Measurements from ENCODE around the gene SLF2.

Gene SLF2, protein sequence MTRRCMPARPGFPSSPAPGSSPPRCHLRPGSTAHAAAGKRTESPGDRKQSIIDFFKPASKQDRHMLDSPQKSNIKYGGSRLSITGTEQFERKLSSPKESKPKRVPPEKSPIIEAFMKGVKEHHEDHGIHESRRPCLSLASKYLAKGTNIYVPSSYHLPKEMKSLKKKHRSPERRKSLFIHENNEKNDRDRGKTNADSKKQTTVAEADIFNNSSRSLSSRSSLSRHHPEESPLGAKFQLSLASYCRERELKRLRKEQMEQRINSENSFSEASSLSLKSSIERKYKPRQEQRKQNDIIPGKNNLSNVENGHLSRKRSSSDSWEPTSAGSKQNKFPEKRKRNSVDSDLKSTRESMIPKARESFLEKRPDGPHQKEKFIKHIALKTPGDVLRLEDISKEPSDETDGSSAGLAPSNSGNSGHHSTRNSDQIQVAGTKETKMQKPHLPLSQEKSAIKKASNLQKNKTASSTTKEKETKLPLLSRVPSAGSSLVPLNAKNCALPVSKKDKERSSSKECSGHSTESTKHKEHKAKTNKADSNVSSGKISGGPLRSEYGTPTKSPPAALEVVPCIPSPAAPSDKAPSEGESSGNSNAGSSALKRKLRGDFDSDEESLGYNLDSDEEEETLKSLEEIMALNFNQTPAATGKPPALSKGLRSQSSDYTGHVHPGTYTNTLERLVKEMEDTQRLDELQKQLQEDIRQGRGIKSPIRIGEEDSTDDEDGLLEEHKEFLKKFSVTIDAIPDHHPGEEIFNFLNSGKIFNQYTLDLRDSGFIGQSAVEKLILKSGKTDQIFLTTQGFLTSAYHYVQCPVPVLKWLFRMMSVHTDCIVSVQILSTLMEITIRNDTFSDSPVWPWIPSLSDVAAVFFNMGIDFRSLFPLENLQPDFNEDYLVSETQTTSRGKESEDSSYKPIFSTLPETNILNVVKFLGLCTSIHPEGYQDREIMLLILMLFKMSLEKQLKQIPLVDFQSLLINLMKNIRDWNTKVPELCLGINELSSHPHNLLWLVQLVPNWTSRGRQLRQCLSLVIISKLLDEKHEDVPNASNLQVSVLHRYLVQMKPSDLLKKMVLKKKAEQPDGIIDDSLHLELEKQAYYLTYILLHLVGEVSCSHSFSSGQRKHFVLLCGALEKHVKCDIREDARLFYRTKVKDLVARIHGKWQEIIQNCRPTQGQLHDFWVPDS
- total RNA-seq, result 61.5 reads per million, percentile 73 among the genes with 10 or more reads in this experiment

DNA sequence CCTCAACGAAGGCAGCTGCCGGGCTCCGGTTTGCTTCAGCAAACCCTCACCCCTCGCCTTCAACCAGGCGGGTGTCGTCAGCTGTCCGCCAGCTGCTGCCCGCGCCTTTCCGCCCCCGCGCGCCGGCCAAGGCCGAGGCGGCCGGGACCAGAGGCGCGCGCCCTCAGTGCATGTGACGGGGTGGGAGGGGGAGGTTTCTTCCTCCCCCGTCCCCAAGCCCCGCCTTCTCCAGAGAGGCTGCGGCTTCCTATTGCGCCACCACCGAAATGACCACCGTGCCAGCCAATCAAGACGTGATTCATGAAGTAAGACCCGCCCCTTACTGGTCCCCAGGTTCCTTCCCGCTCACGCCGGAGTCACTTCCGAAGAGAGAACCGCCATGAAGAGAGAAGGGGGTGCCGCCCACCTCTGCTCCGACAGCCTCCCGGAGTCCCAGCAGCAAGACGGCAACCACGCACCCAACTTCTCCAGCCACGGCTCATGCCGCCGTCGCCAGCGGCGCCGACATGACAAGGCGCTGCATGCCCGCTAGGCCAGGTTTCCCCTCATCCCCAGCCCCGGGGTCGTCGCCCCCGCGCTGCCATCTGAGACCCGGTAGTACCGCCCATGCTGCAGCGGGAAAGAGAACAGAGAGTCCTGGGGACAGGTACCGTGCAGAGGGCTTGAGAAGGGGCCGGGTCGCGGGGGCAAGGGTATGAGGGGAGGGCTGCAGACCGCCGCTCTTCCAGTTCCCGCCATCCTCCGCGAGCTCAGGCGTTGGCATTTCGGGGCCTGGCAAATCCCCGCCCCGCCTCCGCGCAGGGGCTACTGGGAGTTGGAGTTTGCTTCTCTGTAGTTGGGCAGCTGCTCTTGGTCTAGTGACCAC, at the start of gene SLF2:
SLF2 (plus strand) TSS at position 359 of the 865 bp plus-strand sequence; CDS start at position 507, 148 bp downstream.
- peak; percentile 85 for DNase-seq

DNA sequence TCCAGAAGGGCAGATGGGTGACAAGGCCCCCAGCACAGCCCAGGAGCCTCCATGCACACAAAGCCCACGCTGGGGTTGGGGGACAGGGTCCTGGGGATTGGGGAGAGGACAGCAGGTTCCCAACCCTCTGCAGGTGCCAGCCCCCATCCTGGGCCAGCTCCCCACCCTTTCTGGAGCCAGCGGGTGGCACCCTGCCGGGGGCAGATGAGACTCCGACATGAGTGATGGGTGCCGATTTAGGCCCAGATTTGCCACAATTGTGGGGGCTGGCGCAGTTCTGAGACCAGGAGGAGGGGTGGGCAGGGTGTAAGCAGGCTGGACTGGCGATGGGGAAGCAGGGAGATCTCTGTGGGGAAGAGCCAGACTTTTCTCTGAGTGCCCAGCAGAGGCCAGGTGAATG, 49.3 kb upstream of the SLF2 start:
- DNase-seq, result no peak

DNA sequence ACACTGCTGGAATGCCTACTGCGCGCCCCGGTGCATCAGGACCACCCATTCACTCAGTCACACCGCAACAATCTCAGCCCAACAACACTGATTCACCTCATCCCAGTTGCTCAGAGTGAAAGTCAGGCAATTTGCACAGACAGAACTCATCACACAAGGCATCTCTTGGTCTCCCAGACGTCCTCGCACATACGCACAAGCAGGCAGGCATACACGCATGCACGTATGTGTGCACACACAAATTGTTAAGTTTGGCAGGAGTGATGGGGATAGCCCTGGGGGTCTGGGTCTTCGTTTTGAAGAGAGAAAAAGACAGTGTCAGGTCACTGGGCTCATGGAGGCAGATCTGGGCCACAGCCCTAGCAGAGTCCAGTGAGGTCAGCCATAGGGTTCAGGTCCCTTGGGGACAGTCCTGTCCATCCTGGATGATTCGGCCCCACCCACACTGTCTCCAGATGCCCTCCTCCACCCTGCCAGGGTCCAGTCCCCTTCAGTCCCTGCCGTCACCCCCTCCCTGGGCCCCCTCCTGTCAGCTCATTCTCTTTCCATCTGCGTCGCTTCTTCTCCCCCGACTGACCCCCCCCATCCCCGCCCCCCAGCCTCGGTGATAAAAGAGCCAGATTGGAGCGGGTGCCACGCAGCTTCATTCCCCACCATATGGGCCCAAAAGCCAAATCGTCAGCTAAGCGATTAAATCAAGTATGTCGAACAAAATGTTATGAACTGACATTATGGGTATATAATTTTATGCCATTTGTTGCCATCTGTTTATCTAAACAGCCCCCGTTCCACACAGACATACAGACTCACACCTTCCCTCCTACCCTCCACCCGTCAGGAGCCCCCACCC, 48.5 kb upstream of the SLF2 start:
- DNase-seq, result no peak

DNA sequence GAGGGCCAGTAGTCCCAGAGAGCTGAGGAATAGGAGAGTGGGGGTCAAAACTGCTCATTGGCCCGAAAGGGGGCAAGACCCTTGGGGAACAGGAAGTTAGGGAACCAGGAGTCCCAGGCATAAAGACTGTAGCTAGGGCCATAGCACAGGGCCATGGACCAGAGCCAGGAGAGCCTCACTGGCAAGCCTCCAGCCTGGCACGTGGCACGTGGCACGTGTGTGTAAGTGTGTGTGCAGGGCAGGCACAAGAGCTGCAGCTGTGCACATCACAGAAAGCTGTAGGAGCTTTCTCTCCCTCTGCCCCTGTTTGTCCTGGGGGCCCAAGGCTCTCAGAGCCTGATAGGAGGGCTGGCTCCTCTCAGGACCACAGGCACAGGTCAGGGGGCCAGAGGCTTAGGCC, 47.8 kb upstream of the SLF2 start:
- no peak for DNase-seq

DNA sequence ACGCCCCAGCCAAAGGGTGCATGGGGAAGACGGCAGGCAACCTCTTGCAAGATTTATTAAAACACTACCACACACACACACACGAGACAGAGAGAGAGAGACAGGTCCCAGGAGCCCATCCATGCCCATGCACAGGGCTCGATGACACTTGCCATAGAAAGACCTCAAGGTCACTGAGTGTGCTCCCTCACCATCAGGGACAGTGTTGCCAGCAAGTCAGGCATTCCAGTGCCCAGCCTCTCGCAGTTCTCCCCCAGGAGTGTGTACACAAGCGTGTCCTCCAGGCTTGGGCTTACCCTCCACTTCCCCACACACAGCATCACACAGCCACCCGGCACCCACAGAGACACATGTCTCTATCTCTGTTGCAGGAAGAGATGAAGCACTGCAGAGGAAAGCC, 46.8 kb upstream of the SLF2 start:
- DNase-seq, result no peak

DNA sequence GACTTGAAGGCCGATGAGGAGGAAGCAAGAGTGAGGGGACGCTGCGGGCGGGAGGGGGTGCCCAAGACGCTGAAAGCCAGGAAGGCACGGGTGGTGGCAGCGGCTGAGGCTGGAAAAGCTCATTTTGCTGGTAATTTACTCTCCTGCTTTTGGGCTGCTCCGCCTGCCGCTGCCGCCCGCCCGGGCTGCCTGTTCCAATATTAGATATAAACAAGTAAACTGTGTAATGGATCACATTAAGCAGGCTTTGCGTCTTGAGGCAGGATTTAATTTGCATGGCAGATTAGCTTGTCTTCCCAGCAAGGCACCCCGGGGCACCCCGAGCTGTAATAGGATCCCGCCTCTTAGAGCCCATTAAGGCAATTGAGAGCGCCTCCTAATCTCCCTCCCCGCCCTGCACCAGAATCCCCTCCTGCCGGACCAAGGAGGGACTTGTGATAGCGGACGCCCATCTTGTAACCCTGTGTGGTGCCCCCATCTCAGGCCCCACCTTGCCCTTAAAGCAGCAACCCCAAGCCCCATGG, 46.1 kb upstream of the SLF2 start:
- DNase-seq, result no peak

DNA sequence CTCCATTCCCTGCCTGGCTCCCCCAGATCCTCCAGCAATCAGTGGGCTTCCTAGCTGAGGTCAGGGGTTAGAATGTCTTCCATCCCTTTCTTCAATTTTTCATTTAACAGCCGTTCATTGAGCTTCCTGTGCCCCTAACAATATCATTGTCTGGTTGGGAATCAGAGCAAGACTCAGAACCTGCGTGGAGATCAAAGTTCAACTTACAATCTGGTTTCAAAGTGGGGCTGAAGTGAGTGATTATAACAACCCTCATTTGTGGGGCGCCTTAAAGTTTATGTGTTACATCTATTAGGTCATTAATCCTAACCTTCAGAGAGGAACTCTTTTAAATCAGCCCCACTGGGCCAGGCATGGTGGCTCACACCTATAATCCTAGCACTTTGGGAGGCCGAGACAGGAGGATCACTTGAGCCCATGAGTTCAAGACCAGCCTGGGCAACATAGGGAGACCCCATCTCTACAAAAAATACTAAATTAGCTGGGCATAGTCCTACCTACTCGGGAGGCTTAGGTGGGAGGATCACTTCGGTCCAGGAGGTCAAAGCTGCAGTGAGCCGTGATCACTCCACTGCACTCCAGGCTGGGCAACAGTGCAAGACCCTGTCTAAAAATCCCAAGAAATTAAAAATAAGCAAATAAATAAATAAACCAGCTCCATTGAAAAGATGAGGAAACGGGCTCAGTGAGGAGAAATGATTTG, 45.4 kb upstream of the SLF2 start:
- DNase-seq, result no peak

DNA sequence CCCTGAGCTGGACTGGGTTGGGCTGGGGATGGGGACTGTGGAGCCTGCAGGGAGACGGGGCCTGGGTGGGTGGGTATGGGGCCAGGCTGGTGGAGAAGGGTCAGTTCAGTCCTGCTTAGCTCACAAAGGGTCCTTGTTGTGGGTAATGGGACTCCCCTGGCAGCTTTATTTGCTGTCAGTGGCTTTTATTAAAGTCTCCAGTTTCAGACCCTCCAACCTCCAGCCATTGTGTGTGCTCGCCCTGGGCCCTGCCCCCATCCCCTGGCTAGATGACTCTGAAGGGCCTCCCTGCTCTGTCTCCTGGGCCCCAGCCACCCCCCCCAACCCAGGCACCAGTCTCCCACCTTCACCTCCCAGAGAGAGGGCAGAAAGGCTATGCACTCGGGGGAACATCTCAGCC, 44.4 kb upstream of the SLF2 start:
- DNase-seq, result no peak

DNA sequence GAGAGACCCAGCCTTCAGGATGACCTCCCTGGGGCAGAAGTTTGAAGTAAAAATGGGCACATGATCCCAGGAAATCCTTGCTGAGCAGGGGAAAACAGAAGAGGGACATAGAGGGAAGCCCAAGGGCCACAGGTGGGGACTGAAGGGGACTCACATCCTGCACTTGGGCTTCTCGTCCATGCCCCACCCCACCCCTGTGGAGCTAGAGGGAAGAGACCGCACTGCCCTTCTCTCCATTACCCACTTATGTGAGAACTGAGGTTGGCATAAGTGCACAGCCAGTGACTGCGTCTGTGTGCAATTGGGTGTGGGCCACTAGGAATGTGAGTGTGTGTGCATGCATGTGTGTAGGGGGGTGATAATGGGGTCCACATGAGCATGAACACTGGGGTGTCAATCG, 43.4 kb upstream of the SLF2 start:
- no peak for DNase-seq

DNA sequence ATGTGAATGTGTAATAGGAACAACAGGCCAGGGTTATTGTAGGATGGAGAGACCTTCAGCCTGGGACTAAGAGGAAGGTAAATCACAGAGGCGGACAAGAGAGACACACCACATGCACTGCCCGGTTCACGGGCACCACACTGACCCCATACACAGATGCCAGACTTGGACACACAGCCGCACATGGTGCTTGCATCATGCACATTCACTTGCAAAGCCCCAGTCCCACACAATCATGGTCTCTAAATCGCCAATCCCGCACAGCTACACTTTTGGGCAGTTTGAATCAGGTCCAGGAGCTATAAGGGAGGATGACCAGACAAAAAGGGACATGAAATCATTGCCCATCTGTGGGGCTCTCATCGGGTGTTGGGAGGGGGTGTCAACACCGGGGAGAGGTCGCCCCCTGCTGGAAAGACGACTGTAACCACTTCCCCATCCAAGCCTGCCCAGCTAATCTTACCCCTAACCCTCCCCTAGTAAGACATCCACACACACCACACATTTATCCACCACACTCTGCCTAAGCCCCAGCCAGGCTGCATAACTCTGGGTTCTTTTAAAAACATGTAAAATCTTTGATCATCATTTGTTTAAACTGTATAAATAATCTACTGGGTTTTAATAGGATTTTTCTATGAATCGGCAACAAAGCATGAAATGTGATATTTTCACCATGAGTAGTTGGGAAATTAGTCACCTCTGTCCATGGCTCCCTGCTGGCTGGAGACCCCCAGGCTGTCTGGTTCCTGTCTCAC, 40.5 kb upstream of the SLF2 start:
- DNase-seq, result peak; percentile 16

DNA sequence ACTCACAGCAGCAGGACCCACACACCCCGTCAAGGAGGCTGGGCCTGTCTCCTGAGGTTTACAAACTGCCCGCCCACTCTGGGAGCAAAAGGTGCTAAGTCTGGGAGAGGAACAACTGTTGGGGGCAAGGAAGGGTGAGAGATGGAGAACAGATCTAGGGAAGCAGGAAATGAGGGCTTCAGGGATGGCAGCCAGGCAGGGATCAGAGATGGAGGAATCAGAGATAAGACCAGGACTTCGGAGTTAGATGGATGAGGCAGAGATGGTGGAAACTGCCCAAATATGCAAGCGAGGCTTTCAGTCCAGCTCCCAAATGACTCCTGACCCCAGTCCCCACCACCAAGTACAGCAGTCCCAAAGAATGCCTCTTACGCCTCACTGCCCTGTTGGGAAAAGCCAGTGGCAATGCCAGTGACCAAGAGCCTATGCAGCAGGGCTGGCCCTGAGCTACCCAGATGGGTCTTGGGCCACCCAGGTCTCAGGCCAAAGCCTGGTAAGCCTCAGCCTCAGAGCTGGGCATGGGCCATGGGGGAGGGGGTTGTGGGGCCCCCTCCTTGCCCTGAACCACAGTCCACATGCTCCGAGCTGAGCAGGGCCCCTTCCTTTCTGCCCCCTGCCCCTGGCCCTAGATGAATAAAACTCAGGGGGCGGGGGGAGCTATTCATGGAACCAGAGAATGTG, 39.5 kb upstream of the SLF2 start:
- DNase-seq, result no peak

DNA sequence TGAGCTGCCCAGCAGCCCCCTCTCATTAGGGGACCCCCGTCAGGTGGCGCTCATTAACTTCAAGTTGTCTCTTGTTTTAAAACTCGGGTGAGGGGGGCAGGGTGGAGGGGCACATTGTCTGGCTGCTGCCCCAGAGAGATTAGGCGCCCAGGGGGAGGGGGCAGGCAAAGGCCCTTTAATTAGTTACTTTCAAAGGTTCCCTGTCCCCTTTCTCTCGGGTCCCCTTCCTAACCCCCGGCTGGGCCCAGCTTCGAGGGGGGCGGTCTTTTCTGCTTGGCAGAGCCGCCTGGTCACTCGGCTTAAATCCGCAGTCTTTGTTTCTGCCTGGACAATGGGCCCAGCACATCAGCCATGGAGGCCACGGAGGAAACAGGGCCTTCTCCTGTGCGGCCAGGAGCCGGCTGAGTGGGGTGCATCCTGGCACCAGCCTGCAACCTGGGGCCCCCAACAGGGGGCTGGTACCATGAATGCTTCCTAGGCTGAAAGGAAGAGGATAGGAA, 38.9 kb upstream of the SLF2 start:
- DNase-seq, result no peak

DNA sequence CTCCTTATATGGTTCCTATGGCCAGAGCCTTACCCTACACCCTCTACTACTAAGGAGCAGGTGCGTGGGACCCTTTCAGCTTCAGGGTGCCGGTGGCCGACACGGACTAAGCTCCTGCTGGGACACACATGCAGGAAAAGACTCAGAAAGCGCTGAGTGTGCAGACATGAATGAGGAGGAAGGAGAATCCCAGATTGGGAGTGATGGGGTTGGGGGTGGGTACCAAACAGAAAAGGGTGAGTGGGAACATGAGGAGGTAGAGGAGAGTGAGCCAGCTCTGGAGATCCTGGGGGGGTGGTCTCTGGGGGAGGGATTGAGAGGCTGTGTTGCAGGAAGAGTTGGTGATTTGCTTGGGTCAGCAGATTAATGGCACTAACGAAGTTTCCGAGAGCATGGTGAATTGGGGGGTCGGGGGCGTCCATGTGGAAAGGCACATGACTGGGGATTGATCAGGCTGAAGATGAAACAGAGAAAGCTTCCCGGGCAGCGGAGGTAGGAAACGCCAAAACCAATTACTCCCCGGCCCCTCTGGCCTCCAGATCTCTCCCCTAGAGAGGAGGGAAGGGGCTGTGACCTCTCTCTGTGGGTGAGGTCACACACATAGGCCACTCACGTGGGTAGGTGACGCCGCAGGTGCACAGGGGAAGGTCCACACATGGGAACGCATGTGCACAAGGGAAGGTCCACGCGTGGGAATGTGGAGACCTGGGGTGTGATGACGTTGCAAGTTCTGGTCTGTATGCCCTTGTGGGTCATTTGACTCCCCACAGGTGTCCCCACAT, 37.9 kb upstream of the SLF2 start:
- DNase-seq, result no peak

DNA sequence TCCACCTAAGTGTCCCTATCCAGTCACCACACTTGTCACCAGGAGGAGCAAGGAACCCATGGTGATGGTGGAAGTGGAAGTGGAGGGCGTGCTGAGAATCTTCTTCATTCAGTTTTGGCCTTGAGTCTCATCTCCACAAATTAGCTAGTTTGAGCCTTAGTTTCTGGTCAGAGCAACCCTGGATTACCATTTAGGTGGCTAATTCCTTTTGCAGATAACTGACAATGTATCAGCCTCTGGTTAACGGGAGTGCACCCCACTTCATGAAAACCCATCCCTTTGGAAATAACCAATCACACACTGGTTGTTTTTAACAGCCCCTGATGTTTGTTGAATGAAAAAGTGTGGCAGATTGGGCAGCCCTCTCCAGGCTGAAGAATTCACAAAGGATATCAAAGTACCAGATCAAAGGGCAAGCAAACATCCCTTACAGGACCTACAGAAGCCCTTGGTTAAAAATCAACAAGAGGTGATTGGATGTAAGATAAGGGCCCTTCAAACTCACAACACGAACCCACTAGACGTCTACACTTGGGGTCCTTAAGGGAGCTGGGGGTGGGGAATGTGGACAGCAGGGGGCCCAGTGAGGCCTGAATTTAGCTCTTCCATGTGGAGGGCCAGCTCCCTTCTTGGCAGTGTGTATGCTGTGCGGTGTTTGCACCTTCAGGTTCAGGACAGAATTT, 37.1 kb upstream of the SLF2 start:
- DNase-seq, result no peak

DNA sequence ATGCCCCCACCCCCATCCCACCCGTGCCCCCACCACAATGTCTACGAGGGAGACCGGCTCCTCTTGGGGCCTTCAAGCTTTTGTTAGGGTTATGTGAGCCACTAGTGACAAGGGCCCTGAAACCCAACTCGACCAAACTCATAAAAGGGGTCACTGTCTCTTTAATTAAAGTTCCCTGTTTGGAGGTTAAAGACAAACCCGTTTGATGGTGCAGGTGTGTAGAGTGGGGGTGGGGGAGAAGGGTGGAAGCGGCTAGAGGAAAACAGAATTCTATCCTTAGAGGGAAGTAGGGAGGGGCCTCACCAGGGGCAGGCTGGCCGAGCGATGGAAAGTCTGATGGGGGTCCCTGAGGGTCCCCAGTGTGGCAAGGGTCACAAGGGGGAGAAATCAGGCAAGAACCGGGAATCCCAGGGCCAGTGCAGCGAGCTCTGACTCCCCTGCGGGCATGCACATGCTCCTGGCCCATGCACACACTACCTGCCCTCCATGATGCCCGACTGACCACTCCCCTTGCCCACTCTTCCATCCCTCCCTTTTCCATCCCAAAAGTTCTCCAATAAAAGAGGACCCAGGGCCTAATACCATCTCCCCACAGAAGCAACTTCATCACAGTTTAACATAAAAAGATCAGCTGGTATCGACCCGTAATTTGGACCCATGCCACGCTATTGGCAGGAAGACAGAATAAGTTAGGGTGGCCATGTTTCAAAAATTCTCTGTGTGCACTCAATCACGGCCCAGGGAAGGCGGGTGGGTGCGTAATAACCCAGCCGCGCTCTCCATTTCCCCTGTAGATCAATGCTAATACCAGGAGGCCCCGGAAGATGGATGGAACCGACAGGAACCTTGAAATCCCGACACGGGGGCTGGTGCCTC, 35.9 kb upstream of the SLF2 start:
- DNase-seq, result no peak

DNA sequence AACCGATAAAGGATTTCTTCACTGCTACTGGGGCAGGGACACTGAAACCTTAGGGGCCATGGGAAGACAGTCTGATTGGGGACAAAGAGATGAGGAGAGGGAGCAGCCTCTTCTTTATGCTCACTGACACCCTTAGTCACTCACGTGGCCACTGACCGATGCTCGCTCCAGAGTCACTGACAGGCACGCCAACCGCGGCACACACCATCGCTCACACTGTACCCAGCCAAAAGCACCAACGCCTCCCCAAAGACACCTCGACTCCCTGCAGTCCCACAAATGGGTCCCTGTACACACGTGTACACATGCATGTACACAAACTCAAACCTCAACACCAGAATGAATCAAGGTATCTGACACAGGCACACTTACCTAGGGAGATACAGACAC, 35.3 kb upstream of the SLF2 start:
- DNase-seq, result no peak

All from effector CD4-positive, alpha-beta T cell (primary cell).